ENCODE measurements around the gene VHLL.

VHLL gene

DNA sequence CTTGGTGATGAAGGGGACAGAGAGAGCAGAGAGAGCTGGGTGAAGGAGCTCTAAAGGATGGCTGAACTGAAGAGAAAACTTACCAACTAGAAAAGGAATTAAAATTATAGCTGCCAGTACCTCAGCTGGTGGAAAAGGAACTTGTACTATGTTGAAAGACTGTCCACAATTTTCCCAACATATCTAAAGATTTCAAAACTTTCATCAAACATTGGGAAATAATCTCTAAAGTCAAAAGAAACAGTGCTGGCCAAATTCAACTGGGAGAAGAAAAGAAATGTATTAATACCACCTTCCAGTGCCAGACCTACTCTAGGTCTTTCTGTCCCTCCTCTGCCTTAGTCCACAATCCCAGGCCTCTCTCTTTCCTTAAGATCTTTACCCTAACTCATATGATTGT is 22.6 kb downstream of the VHLL start:
- no peak overlapping the region for H3K4me3 ChIP-seq (ENCODE audit: low read depth, low read length)
- TF ChIP-seq, protein P1, sequence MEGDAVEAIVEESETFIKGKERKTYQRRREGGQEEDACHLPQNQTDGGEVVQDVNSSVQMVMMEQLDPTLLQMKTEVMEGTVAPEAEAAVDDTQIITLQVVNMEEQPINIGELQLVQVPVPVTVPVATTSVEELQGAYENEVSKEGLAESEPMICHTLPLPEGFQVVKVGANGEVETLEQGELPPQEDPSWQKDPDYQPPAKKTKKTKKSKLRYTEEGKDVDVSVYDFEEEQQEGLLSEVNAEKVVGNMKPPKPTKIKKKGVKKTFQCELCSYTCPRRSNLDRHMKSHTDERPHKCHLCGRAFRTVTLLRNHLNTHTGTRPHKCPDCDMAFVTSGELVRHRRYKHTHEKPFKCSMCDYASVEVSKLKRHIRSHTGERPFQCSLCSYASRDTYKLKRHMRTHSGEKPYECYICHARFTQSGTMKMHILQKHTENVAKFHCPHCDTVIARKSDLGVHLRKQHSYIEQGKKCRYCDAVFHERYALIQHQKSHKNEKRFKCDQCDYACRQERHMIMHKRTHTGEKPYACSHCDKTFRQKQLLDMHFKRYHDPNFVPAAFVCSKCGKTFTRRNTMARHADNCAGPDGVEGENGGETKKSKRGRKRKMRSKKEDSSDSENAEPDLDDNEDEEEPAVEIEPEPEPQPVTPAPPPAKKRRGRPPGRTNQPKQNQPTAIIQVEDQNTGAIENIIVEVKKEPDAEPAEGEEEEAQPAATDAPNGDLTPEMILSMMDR (IDR thresholded peaks at IDR 0.05; ENCODE audit: control insufficient read depth, extremely low read depth, insufficient read depth), result no peak
- DNase-seq (ENCODE audit: low read depth), result no peak

DNA sequence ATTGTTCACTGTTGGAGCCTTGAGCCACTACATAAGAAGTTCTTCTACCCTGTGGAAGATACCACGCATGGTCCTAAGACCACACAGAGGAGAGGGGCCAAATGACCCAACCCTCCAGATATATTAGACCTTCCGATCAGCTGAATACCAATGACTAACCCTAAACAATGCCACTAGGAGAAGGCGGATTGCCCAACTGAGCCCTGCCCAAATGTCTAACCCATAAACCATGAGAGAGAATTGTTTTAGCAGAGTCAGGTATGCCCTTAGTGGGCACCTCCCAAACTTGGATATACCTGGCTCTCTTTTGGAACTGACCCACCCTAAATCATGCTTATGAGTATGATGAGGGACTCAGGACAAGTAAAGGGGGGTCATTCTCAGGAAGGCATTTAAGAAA is 28.8 kb downstream of the VHLL start:
- TF ChIP-seq, protein P1 (IDR thresholded peaks at IDR 0.05; ENCODE audit: control insufficient read depth, extremely low read depth, insufficient read depth), result no peak
- no peak overlapping the region for H3K4me3 ChIP-seq (ENCODE audit: low read depth, low read length)
- DNase-seq (ENCODE audit: low read depth), result no peak

DNA sequence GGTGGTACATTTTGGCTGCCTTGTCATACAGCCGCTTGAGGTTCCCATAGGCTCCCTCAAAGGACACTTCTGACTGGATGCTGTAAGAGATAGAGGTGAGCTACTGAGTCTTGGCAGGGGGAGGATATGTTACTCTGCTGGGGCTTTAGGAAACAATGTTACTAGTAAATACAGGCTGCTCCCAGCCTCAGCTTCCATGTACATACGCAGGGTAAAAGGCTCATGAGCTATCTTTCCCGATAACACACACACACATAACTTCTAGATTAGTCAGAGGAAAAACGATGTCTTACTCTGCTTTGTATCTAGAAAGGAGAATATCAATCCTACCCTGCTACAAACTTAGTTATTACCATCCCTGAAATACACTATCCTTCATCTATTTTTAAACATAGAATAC is 30.8 kb downstream of the VHLL start:
- no peak overlapping the region for H3K4me3 ChIP-seq (ENCODE audit: low read depth, low read length)
- no peak for DNase-seq (ENCODE audit: low read depth)
- TF ChIP-seq, protein P1 (IDR thresholded peaks at IDR 0.05; ENCODE audit: control insufficient read depth, extremely low read depth, insufficient read depth), result no peak

DNA sequence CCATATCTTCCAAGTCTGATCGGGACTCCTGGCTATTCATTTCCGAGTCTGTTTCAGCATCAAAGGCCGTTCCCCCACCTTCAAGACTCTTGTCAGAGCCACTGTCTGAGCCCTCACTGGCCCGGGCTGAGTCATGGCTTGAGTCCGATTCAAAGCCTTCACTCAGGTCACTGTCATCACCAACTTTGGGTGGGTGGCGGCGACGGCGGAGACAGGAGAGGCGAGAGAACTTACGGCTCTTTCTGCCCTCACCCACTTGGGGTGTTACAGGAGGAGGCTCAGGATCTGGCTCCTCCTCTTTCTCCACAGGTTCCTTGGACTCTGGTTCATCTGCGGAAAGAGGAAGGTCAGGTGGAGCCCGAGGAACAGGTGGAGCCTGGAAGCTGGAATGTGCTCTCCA is 33.1 kb downstream of the VHLL start:
- TF ChIP-seq, protein P1 (IDR thresholded peaks at IDR 0.05; ENCODE audit: control insufficient read depth, extremely low read depth, insufficient read depth), result no peak
- no peak for DNase-seq (ENCODE audit: low read depth)
- H3K4me3 ChIP-seq (ENCODE audit: low read depth, low read length), result no peak overlapping the region

DNA sequence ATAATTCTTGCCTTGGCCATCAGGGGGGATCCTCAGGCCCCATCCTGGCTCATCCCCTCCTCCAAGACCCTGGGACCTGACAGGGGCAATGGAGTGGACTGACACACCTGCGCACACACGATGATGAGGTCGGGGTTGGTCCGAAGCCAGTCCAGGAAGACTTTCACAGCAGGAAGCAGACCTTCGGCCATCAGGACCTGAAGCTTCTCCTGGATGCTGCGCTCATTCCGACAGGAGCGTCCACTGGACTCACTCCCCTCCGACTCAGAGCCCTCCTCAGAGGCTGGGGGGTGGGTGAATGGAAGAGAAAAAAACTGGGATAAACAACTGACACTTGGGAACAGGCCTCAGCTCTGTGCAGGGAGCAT is 35.8 kb downstream of the VHLL start:
- no peak overlapping the region for H3K4me3 ChIP-seq (ENCODE audit: low read depth, low read length)
- TF ChIP-seq, protein P1 (IDR thresholded peaks at IDR 0.05; ENCODE audit: control insufficient read depth, extremely low read depth, insufficient read depth), result no peak
- DNase-seq (ENCODE audit: low read depth), result no peak

DNA sequence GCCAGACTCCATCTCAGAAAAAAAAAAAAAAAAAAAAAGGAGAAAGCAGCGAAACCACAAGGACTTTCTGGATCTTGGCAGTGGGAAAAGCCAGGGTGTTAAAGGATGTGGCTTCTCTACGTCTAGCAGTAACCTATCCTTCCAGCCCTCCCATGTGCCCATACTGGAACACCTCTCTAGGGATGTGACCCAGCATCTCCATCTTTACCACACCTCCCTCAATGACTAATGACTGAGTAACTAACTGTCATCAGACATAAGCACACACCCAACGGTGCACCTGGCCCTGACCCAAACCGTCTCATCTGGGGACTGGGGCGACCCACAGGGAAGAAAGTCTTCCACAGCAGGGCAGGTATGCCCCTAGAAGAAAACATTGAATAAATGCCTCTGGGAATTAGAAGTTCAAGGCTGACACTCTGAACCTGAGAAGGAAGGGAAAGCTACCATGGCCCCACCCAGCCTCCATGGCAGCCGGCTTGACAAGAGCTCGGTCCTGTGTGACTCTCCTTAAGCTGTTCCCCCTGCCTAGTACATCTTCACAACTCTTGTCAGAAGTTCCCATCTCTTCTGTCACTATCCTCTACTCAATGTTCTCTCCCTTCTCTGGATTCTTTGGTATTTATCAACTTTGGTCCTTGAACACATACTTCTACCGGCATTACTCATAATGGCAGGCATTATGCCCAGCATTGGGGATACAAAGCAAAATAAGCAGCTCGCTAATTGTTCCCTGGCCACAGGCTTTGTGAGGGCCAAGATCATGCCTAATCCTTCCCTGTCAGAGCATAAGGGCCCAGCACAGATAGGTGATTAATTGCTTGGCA is 36.4 kb downstream of the VHLL start:
- no peak overlapping the region for H3K4me3 ChIP-seq (ENCODE audit: low read depth, low read length)
- TF ChIP-seq, protein P1 (IDR thresholded peaks at IDR 0.05; ENCODE audit: control insufficient read depth, extremely low read depth, insufficient read depth), result no peak
- DNase-seq (ENCODE audit: low read depth), result no peak

DNA sequence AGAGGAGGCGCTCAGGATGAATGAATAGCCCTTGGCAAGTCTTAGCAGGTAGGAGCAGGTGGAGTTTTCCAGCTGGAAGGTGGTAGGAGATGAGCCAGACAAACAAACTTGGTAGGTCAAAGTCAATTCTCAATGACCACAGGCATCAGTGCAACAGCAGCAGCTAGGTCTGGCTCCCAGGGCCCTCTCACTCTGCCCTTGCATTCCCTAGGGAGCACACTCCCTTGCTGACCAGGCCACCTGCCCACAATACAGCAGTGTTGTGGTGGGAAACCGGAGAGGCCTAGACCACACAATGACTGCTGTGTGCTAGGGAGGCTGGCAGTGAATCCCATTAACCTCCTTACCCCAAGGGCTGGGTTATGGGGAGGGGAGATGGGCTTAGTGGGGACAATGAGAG is 38.2 kb downstream of the VHLL start:
- TF ChIP-seq, protein P1 (IDR thresholded peaks at IDR 0.05; ENCODE audit: control insufficient read depth, extremely low read depth, insufficient read depth), result no peak
- DNase-seq (ENCODE audit: low read depth), result no peak
- H3K4me3 ChIP-seq (ENCODE audit: low read depth, low read length), result no peak overlapping the region
